Measurements from ENCODE around the gene KCTD10.
"Not testable (repeated sequence)": the region's sequence is repeated elsewhere in the genome, so short reads cannot be mapped to it uniquely, and the experiment has no call there.

DNA sequence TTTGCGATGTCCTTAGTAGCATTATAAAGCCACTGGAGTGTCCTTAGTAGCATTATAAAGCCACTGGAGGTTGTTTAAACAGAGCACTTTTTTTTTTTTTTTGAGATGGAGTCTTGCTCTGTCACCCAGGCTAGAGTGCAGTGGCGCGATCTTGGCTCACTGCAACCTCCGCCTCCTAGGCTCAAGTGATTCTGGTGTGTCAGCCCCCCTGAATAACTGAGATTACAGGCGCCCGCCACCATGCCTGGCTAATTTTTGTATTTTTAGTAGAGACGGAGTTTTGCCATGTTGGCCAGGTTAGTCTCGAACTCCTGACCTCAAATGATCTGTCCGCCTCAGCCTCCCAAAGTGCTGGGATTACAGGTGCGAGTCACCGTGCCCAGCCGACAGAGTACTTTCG lies 37.1 kb downstream of the KCTD10 start:
- TF ChIP-seq, protein P1, sequence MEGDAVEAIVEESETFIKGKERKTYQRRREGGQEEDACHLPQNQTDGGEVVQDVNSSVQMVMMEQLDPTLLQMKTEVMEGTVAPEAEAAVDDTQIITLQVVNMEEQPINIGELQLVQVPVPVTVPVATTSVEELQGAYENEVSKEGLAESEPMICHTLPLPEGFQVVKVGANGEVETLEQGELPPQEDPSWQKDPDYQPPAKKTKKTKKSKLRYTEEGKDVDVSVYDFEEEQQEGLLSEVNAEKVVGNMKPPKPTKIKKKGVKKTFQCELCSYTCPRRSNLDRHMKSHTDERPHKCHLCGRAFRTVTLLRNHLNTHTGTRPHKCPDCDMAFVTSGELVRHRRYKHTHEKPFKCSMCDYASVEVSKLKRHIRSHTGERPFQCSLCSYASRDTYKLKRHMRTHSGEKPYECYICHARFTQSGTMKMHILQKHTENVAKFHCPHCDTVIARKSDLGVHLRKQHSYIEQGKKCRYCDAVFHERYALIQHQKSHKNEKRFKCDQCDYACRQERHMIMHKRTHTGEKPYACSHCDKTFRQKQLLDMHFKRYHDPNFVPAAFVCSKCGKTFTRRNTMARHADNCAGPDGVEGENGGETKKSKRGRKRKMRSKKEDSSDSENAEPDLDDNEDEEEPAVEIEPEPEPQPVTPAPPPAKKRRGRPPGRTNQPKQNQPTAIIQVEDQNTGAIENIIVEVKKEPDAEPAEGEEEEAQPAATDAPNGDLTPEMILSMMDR (IDR thresholded peaks at IDR 0.05; ENCODE audit: borderline replicate concordance, extremely low read depth, low read length, poor library complexity, severe bottlenecking): not testable (repeated sequence)
- TF ChIP-seq EZH2 (IDR thresholded peaks at IDR 0.05; ENCODE audit: borderline replicate concordance, low read depth, low read length, severe bottlenecking): not testable (repeated sequence)

All from DND-41 (cell line).